GM12865 (cell line): ENCODE measurements around the gene SLC16A12.

Experiments used
- DNase-seq: peaks from one replicate; pipeline ENCODE4 v3.0.0; 2010; ENCODE audit warnings: low read depth
- H3K4me3 ChIP-seq: 2 replicates; pipeline ENCODE4 v1.5.1; 2011; ENCODE audit warnings: mild to moderate bottlenecking, low read depth, low read length, control low read depth
- CTCF ChIP-seq: IDR thresholded peaks from 2 replicates; pipeline ENCODE4 v1.5.1; 2011; ENCODE audit warnings: low read length, control low read depth, low read depth, inconsistent platforms; ENCODE audit not compliant: insufficient read depth; ENCODE audit errors: missing control alignments

The SLC16A12 gene

GRCh38 chr10:89481662-89482061 lies 53.7 kb downstream of the SLC16A12 start:
- DNase-seq, result no peak
- no peak for TF ChIP-seq CTCF
- no peak overlapping the region for H3K4me3 ChIP-seq

- DNase-seq, result no peak
- TF ChIP-seq CTCF, result no peak
- H3K4me3 ChIP-seq, result no peak overlapping the region
These were observed 55.5 kb downstream of the SLC16A12 start for GRCh38 chr10:89479771-89480446.

- TF ChIP-seq CTCF, result no peak
- no peak for DNase-seq
- H3K4me3 ChIP-seq, result no peak overlapping the region
These were observed 56.4 kb downstream of the SLC16A12 start for GRCh38 chr10:89478739-89479654.

- H3K4me3 ChIP-seq, result no peak overlapping the region
- TF ChIP-seq CTCF, result no peak
- DNase-seq, result peak; percentile 4
These were observed 57.2 kb downstream of the SLC16A12 start for GRCh38 chr10:89478085-89478738.

- H3K4me3 ChIP-seq, result no peak overlapping the region
- TF ChIP-seq CTCF, result no peak
- no peak for DNase-seq
These were observed 59.2 kb downstream of the SLC16A12 start for GRCh38 chr10:89476150-89476549.

GRCh38 chr10:89475591-89475998 lies 59.8 kb downstream of the SLC16A12 start:
- DNase-seq, result no peak
- no peak overlapping the region for H3K4me3 ChIP-seq
- TF ChIP-seq CTCF, result no peak
